H9 (cell line): ENCODE measurements around the gene FAM200B. TPM values are rescaled to one million over a fixed set of nuclear protein-coding genes. Genes with fewer than 3 reads are reported as not detected.

ENCODE experiments used
- DNase-seq: peaks from one replicate; pipeline ENCODE4 v3.0.0-alpha.2; 2017
- H2AFZ ChIP-seq: one replicate; pipeline ENCODE4 v1.6.1; 2013; ENCODE audit warnings: mild to moderate bottlenecking, low read length, control low read depth, moderate library complexity
- H2AK5ac ChIP-seq: 2 replicates; pipeline ENCODE4 v1.6.1; 2013; ENCODE audit warnings: low read length, control low read depth, mixed read lengths; ENCODE audit not compliant: insufficient read length
- H2BK120ac ChIP-seq: one replicate; pipeline ENCODE4 v1.6.1; 2013; ENCODE audit warnings: low read depth, mild to moderate bottlenecking, low read length, control low read depth, inconsistent platforms; ENCODE audit not compliant: poor library complexity, severe bottlenecking
- H2BK12ac ChIP-seq: 2 replicates; pipeline ENCODE4 v1.6.1; 2013; ENCODE audit warnings: low read length, control low read depth, mixed read lengths, low read depth; ENCODE audit not compliant: insufficient read length
- H2BK15ac ChIP-seq: 2 replicates; pipeline ENCODE4 v1.6.1; 2013; ENCODE audit warnings: low read depth, low read length, control low read depth
- H2BK20ac ChIP-seq: one replicate; pipeline ENCODE4 v1.6.1; 2013; ENCODE audit warnings: low read depth, mild to moderate bottlenecking, low read length, control low read depth, inconsistent platforms; ENCODE audit not compliant: poor library complexity, severe bottlenecking
- H2BK5ac ChIP-seq: 2 replicates; pipeline ENCODE4 v1.6.1; 2013; ENCODE audit warnings: low read length, control low read depth, mixed read lengths; ENCODE audit not compliant: insufficient read length
- H3K14ac ChIP-seq: 2 replicates; pipeline ENCODE4 v1.6.1; 2013; ENCODE audit warnings: low read length, control low read depth; ENCODE audit not compliant: insufficient read depth
- H3K18ac ChIP-seq: 2 replicates; pipeline ENCODE4 v1.6.1; 2013; ENCODE audit warnings: low read depth, mild to moderate bottlenecking, mixed read lengths, low read length, control low read depth; ENCODE audit not compliant: insufficient read length
- H3K23ac ChIP-seq: 2 replicates; pipeline ENCODE4 v1.6.1; 2013; ENCODE audit warnings: low read length, control low read depth, mixed read lengths, low read depth; ENCODE audit not compliant: insufficient read length
- H3K23me2 ChIP-seq: 2 replicates; pipeline ENCODE4 v1.6.1; 2013; ENCODE audit warnings: low read depth, mild to moderate bottlenecking, mixed read lengths, low read length, control low read depth; ENCODE audit not compliant: insufficient read length, poor library complexity, severe bottlenecking
- H3K27ac ChIP-seq: 2 replicates; pipeline ENCODE4 v1.5.1; 2013; ENCODE audit warnings: low read length, control low read depth, mixed read lengths, low read depth; ENCODE audit not compliant: insufficient read length
- H3K27me3 ChIP-seq: 2 replicates; pipeline ENCODE4 v1.6.1; 2013; ENCODE audit warnings: low read length, control low read depth, inconsistent platforms; ENCODE audit not compliant: insufficient read depth
- H3K4ac ChIP-seq: 2 replicates; pipeline ENCODE4 v1.6.1; 2013; ENCODE audit warnings: low read depth, mild to moderate bottlenecking, control low read depth, inconsistent platforms, low read length, moderate library complexity
- H3K4me1 ChIP-seq: 2 replicates; pipeline ENCODE4 v1.6.1; 2013; ENCODE audit warnings: low read length, control low read depth, inconsistent platforms; ENCODE audit not compliant: insufficient read depth
- H3K4me2 ChIP-seq: 2 replicates; pipeline ENCODE4 v1.6.1; 2013; ENCODE audit warnings: low read length, control low read depth, mixed read lengths; ENCODE audit not compliant: insufficient read length, insufficient read depth
- H3K56ac ChIP-seq: 2 replicates; pipeline ENCODE4 v1.6.1; 2013; ENCODE audit warnings: low read depth, mild to moderate bottlenecking, mixed read lengths, low read length, control low read depth; ENCODE audit not compliant: insufficient read length
- H3K79me1 ChIP-seq: 2 replicates; pipeline ENCODE4 v1.6.1; 2013; ENCODE audit warnings: low read depth, mild to moderate bottlenecking, moderate library complexity, low read length, control low read depth, inconsistent platforms; ENCODE audit not compliant: insufficient read depth, poor library complexity, severe bottlenecking
- H3K79me2 ChIP-seq: 2 replicates; pipeline ENCODE4 v1.6.1; 2013; ENCODE audit warnings: low read length, control low read depth, inconsistent platforms; ENCODE audit not compliant: insufficient read depth
- H3K9ac ChIP-seq: 2 replicates; pipeline ENCODE4 v1.6.1; 2013; ENCODE audit warnings: low read length, control low read depth, mixed read lengths; ENCODE audit not compliant: insufficient read length; ENCODE audit errors: extremely low read depth
- H3K9me3 ChIP-seq: one replicate; pipeline ENCODE4 v1.6.1; 2013; ENCODE audit warnings: low read depth, low read length, inconsistent platforms; ENCODE audit not compliant: control insufficient read depth
- H3T11ph ChIP-seq: one replicate; pipeline ENCODE4 v1.6.1; 2013; ENCODE audit warnings: mild to moderate bottlenecking, low read length, control low read depth, inconsistent platforms
- H4K20me1 ChIP-seq: one replicate; pipeline ENCODE4 v1.6.1; 2013; ENCODE audit not compliant: control insufficient read depth, insufficient read length, insufficient read depth
- H4K5ac ChIP-seq: 2 replicates; pipeline ENCODE4 v1.6.1; 2013; ENCODE audit warnings: low read depth, mild to moderate bottlenecking, mixed read lengths, low read length, control low read depth; ENCODE audit not compliant: insufficient read length
- H4K8ac ChIP-seq: replicated peaks from 2 replicates; pipeline ENCODE4 v1.6.1; 2013; ENCODE audit warnings: low read length, control low read depth, mixed read lengths, low read depth; ENCODE audit not compliant: insufficient read length
- H4K91ac ChIP-seq: 2 replicates; pipeline ENCODE4 v1.6.1; 2013; ENCODE audit warnings: low read depth, mild to moderate bottlenecking, moderate library complexity, mixed read lengths, low read length, control low read depth; ENCODE audit not compliant: insufficient read length
- H3K27ac Mint-ChIP-seq, 3 experiments: 2 replicates in 2 of 3; 3 replicates in 1 of 3; pipeline ENCODE4 v1.8.0; 2020 to 2021; ENCODE audit warnings: mixed read lengths in 3 of 3, mild to moderate bottlenecking in 1 of 3, moderate library complexity in 1 of 3
- H3K27me3 Mint-ChIP-seq: 2 replicates; pipeline ENCODE4 v1.8.0; 2021; ENCODE audit warnings: low read depth, mild to moderate bottlenecking, moderate library complexity, mixed read lengths
- H3K36me3 Mint-ChIP-seq, 3 experiments: 2 replicates in 2 of 3; 3 replicates in 1 of 3; pipeline ENCODE4 v1.8.0; 2020 to 2021; ENCODE audit warnings: low read depth in 3 of 3, mixed read lengths in 3 of 3; ENCODE audit not compliant: insufficient read depth in 1 of 3
- H3K4me1 Mint-ChIP-seq, 2 experiments: 2 replicates each; pipeline ENCODE4 v1.8.0; 2020; ENCODE audit warnings: mixed read lengths in 2 of 2
- H3K4me3 Mint-ChIP-seq, 2 experiments: 2 replicates in 1 of 2; 3 replicates in 1 of 2; pipeline ENCODE4 v1.8.0; 2020 to 2021; ENCODE audit warnings: mild to moderate bottlenecking in 2 of 2, mixed read lengths in 2 of 2, moderate library complexity in 1 of 2
- H3K9me3 Mint-ChIP-seq, 2 experiments: 2 replicates in 1 of 2; 3 replicates in 1 of 2; pipeline ENCODE4 v1.8.0; 2020; ENCODE audit warnings: mild to moderate bottlenecking in 2 of 2, mixed read lengths in 2 of 2, moderate library complexity in 1 of 2
- CTCF ChIP-seq: fragments of 200-600 bp; sonication (generic); conservative IDR thresholded peaks from 3 replicates; pipeline ENCODE4 v1.8.0; 2021; ENCODE audit warnings: antibody characterized with exemption, mild to moderate bottlenecking
- WGBS: extraction: QIAGEN DNeasy Blood & Tissue Kit; methylation state at CpG from one replicate; pipeline ENCODE4 v1.1.7; 2013; ENCODE audit warnings: missing lambda C conversion rate, low lambda C conversion rate, mixed read lengths; ENCODE audit not compliant: insufficient read length; ENCODE audit errors: extremely low coverage; 5-methylcytosine and 5-hydroxymethylcytosine counted together
- total RNA-seq: library from RNA; stranded (reverse); gene quantifications from 2 replicates; pipeline ENCODE4 v1.2.1, GENCODE V29; 2021

Gene FAM200B
- total RNA-seq, 1 experiment from 2014 or later, result 19.6 TPM

- H3T11ph ChIP-seq, result no peak overlapping the region
- DNase-seq, result no peak
- H3K14ac ChIP-seq, result no peak overlapping the region
- no peaks in the 10 kb centered on the region for H4K20me1 ChIP-seq
- no peak overlapping the region for H3K4ac ChIP-seq
- H3K4me3 Mint-ChIP-seq, result no peak overlapping the region
- H3K79me1 ChIP-seq, result peaks cover 3% of the 10 kb centered on the region
- no peak overlapping the region for H3K27ac Mint-ChIP-seq
- H3K79me2 ChIP-seq, result peaks cover 4% of the 10 kb centered on the region; the same call in 1 of the 2 replicates
- H4K8ac ChIP-seq, result no peak overlapping the region
- no peaks in the 10 kb centered on the region for H3K9me3 ChIP-seq
- peaks cover 5 to 26% (median 25%) of the 10 kb centered on the region in 3 experiments; a peak in 6 of 7 replicates for H3K36me3 Mint-ChIP-seq
- H2BK5ac ChIP-seq, result no peak overlapping the region
- no peaks in the 10 kb centered on the region for H3K23me2 ChIP-seq
- H2BK12ac ChIP-seq, result no peak overlapping the region
- TF ChIP-seq CTCF, result no peak
- H2AK5ac ChIP-seq, result no peak overlapping the region
- H3K9ac ChIP-seq, result no peak overlapping the region
- H3K27ac ChIP-seq, result no peak overlapping the region
- H3K27me3 ChIP-seq, result no peaks in the 10 kb centered on the region
- no CpG with 5 or more reads among the region's 3 CpGs for WGBS
- no peak overlapping the region for H2AFZ ChIP-seq
- no peaks in the 10 kb centered on the region for H3K27me3 Mint-ChIP-seq
- H3K4me1 Mint-ChIP-seq, result no peaks in the 10 kb centered on the region
- H3K23ac ChIP-seq, result no peak overlapping the region
- no peak overlapping the region for H2BK120ac ChIP-seq
- H2BK20ac ChIP-seq, result no peak overlapping the region
- no peak overlapping the region for H3K56ac ChIP-seq
- no peak overlapping the region for H2BK15ac ChIP-seq
- no peak overlapping the region for H4K91ac ChIP-seq
- H3K4me1 ChIP-seq, result no peaks in the 10 kb centered on the region
- no peak overlapping the region for H4K5ac ChIP-seq
- no peak overlapping the region for H3K4me2 ChIP-seq
- no peaks in the 10 kb centered on the region for H3K9me3 Mint-ChIP-seq
- no peak overlapping the region for H3K18ac ChIP-seq
These were observed 11.1 kb upstream of the FAM200B start for GRCh38 chr4:15670576-15670975.
